ENCODE measurements around the gene FAM222B. TPM values are rescaled to one million over a fixed set of nuclear protein-coding genes. Genes with fewer than 3 reads are reported as not detected.

Gene FAM222B
- total and polyA plus RNA-seq, 2 of the 4 experiments (the other 2 are of a cell fraction), result 2.5 to 10.8 TPM

DNA sequence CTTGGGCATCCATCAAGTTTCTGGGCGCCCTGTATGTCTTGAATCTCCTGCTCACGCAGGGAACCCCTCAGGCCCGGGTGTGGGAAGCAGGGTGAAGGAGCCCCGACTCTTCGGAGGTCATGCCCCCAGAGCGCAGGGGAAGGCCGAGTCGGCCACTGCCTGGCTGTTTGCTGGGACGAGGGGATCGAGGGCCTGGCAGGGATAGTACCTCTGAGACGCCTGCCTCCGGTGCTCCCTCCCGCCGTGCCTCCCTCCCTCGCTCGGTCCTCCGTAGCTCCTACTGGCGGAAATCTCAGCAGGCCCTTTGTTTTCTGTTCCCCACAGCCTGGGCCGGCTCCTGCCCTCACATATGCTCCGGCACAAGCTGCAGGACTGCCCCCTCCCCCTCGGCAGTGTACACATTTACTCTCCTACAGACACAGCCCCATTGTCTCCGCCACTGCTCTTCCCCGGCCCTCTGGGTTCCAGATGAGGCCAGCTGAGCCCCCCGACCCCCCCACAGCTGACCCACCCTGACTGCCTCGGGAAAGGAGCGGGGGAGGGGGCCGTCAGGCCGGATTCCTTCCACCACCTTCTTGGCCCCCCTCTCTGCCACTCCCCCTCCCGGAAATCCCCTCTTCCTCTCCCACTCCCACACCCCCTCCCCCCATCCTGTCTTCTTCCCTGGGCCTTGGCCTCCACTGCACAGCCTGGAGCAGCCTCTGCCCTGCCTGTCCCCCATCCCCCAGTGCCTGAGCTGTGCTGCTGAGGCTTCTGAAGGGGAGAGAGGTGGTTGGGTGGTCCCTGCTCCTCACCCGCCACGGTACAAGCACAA lies 97.4 kb downstream of the FAM222B start:
- Histone ChIP-seq H3K14ac (replicated peaks; ENCODE audit: low read depth, low read length) (peak overlapping the region; percentile 96), H3K27me3 (ENCODE audit: control insufficient read depth, insufficient read depth, low read length) (no peaks in the 10 kb centered on the region), H3K23ac (ENCODE audit: low read depth, low read length) (peak overlapping the region; percentile 98), H3K4me2 (ENCODE audit: low read depth, low read length) (peak overlapping the region; percentile 87), H3K9me3 (ENCODE audit: control insufficient read depth, insufficient read depth, low read length) (no peaks in the 10 kb centered on the region), H3K56ac (ENCODE audit: extremely low read depth, insufficient read depth, low read length) (peak overlapping the region; percentile 98), H3K27ac (ENCODE audit: insufficient read depth, low read length) (peak overlapping the region; percentile 94), H3K9ac (ENCODE audit: low read depth, low read length) (peak overlapping the region; percentile 99), H4K8ac (ENCODE audit: low read depth in 2 of 2, low read length in 2 of 2) (peak overlapping the region; percentile 83 to 97), H3K4me3 (ENCODE audit: insufficient read depth, low read depth, low read length) (peak overlapping the region; percentile 100), H3K4ac (ENCODE audit: low read depth, low read length) (peak overlapping the region; percentile 78), H3K79me1 (ENCODE audit: low read depth in 1 of 2, low read length in 2 of 2) (peaks cover 5 to 57% of the 10 kb centered on the region in 2 experiments; a peak in 3 of 4 replicates), H2AK9ac (replicated peaks; ENCODE audit: low read depth, low read length, poor library complexity) (peak overlapping the region; percentile 99), H3K36me3 (ENCODE audit: control insufficient read depth, insufficient read depth, low read length) (peaks cover 36% of the 10 kb centered on the region), H4K91ac (ENCODE audit: insufficient read depth, low read depth, low read length) (peak overlapping the region; percentile 91), H3K4me1 (ENCODE audit: control insufficient read depth, insufficient read depth, low read length) (peaks cover 16% of the 10 kb centered on the region), H2BK15ac (ENCODE audit: low read depth, low read length) (no peak overlapping the region), H2BK5ac (ENCODE audit: low read depth, low read length, poor library complexity, severe bottlenecking) (peak overlapping the region; percentile 96), H2AFZ (replicated peaks; ENCODE audit: low read length, poor library complexity) (peak overlapping the region; percentile 64), H2AK5ac (ENCODE audit: low read depth, low read length) (peak overlapping the region; percentile 97), H3K18ac (ENCODE audit: low read depth, low read length) (peak overlapping the region; percentile 39; the same call in 1 of the 2 replicates), H3K9me1 (ENCODE audit: insufficient read depth, low read length) (peaks cover 17% of the 10 kb centered on the region; the same call in 1 of the 2 replicates), H2BK120ac (ENCODE audit: low read depth, low read length) (0 out of 2 replicates have a peak overlapping the region, but pooled peaks have one; percentile 28), H2BK20ac (ENCODE audit: low read depth, low read length) (no peak overlapping the region), H4K5ac (ENCODE audit: low read depth, low read length) (peak overlapping the region; percentile 55), H4K20me1 (ENCODE audit: insufficient read depth, low read length) (peaks cover 61% of the 10 kb centered on the region)
- ATAC-seq (ENCODE audit: low read depth) (peak; percentile 7), DNase-seq (peak; percentile 47)
- in situ Hi-C loops (cut with MboI; ENCODE audit: low sequenced_read_pairs) (no loop called here), dilution Hi-C loops (cut with HindIII; ENCODE audit: low sequenced_read_pairs, unreplicated experiment) (no loop called here), intact Hi-C loops (cut with micrococcal nuclease) (no loop called here)
- CTCF ChIA-PET, result interaction anchor here (1.2 to 3.5 kb wide), 2 partner anchors 18 to 25 kb away, joined by 3 to 40 read pairs; partner anchors contain the start of genes NEK8, RPL23A and TLCD1
- no TSS peak for BruUV-seq (replicated peaks)
- POLR2A ChIA-PET (ENCODE audit: unreplicated experiment), result interaction anchor here (0.5 to 1.2 kb wide), 2 partner anchors 16 to 35 kb away, joined by 3 read pairs; partner anchors contain the start of gene NEK8
- 1% methylated on average over 14 of the region's 31 CpGs; no CpG with 5 or more reads in 1 of the 2 experiments for WGBS, 2 experiments (ENCODE audit: extremely low coverage in 2 of 2, insufficient read length in 1 of 2)
- no peak for TF ChIP-seq SMC3 (IDR thresholded peaks at IDR 0.05; ENCODE audit: low read depth, low read length)
- TF ChIP-seq RAD21 (IDR thresholded peaks at IDR 0.05; ENCODE audit: low read length), result no peak
- TF ChIP-seq FOS (IDR thresholded peaks at IDR 0.05; ENCODE audit: low read depth, low read length), result no peak
- no peak for TF ChIP-seq NFE2L2 (IDR thresholded peaks at IDR 0.05; ENCODE audit: low read depth, low read length)
- TF ChIP-seq, protein P1, sequence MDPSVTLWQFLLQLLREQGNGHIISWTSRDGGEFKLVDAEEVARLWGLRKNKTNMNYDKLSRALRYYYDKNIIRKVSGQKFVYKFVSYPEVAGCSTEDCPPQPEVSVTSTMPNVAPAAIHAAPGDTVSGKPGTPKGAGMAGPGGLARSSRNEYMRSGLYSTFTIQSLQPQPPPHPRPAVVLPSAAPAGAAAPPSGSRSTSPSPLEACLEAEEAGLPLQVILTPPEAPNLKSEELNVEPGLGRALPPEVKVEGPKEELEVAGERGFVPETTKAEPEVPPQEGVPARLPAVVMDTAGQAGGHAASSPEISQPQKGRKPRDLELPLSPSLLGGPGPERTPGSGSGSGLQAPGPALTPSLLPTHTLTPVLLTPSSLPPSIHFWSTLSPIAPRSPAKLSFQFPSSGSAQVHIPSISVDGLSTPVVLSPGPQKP (IDR thresholded peaks at IDR 0.05; ENCODE audit: borderline replicate concordance, low read depth, low read length), result no peak
- TF ChIP-seq POLR2A (IDR thresholded peaks at IDR 0.05; ENCODE audit: low read depth, low read length), result no peak
- TF ChIP-seq, protein P2, sequence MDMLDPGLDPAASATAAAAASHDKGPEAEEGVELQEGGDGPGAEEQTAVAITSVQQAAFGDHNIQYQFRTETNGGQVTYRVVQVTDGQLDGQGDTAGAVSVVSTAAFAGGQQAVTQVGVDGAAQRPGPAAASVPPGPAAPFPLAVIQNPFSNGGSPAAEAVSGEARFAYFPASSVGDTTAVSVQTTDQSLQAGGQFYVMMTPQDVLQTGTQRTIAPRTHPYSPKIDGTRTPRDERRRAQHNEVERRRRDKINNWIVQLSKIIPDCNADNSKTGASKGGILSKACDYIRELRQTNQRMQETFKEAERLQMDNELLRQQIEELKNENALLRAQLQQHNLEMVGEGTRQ (IDR thresholded peaks at IDR 0.05; ENCODE audit: low read depth, low read length), result no peak
- no peak for TF ChIP-seq BHLHE40 (IDR thresholded peaks at IDR 0.05; ENCODE audit: low read depth, low read length)
- no peak for TF ChIP-seq RFX5 (IDR thresholded peaks at IDR 0.05; ENCODE audit: low read depth, low read length)
- TF ChIP-seq MXI1 (IDR thresholded peaks at IDR 0.05; ENCODE audit: borderline replicate concordance, low read depth, low read length), result no peak
- no peak for TF ChIP-seq CEBPB (IDR thresholded peaks at IDR 0.05; ENCODE audit: low read depth, low read length)
- TF ChIP-seq RCOR1 (IDR thresholded peaks at IDR 0.05; ENCODE audit: insufficient replicate concordance, low read length), result no peak
- TF ChIP-seq, protein P3, sequence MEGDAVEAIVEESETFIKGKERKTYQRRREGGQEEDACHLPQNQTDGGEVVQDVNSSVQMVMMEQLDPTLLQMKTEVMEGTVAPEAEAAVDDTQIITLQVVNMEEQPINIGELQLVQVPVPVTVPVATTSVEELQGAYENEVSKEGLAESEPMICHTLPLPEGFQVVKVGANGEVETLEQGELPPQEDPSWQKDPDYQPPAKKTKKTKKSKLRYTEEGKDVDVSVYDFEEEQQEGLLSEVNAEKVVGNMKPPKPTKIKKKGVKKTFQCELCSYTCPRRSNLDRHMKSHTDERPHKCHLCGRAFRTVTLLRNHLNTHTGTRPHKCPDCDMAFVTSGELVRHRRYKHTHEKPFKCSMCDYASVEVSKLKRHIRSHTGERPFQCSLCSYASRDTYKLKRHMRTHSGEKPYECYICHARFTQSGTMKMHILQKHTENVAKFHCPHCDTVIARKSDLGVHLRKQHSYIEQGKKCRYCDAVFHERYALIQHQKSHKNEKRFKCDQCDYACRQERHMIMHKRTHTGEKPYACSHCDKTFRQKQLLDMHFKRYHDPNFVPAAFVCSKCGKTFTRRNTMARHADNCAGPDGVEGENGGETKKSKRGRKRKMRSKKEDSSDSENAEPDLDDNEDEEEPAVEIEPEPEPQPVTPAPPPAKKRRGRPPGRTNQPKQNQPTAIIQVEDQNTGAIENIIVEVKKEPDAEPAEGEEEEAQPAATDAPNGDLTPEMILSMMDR (conservative IDR thresholded peaks at IDR 0.05; ENCODE audit: low read depth, low read length), result no peak
- TF ChIP-seq MAFK (IDR thresholded peaks at IDR 0.05; ENCODE audit: low read depth, low read length), result no peak

Measured in IMR-90 (cell line).